HepG2 (cell line): ENCODE measurements around the gene EFNA2. TPM values are rescaled to one million over a fixed set of nuclear protein-coding genes. Genes with fewer than 3 reads are reported as not detected.
A peak's percentile ranks its signal among the peaks of the same experiment; 100 is the strongest.

ENCODE experiments used
- CREB1 ChIP-seq, 2 experiments: fragments of 450-650 bp in 1 of 2; IDR thresholded peaks; 2 replicates each; pipeline ENCODE4 v1.6.1; 2016 to 2017; ENCODE audit warnings: control low read depth in 1 of 2, mild to moderate bottlenecking in 1 of 2, missing compliant biosample characterization in 1 of 2, missing genetic modification characterization in 1 of 2
- GZF1 ChIP-seq: sonication (generic); formaldehyde crosslinking; IDR thresholded peaks from 2 replicates; pipeline ENCODE4 v1.5.1; 2020; ENCODE audit warnings: mild to moderate bottlenecking, missing genetic modification reagents
- KLF16 ChIP-seq, 2 experiments: sonication (generic) in 1 of 2; formaldehyde crosslinking in 1 of 2; IDR thresholded peaks; 2 replicates each; pipeline versions ENCODE4 v1.6.1 to v1.8.0; 2016 to 2023; ENCODE audit warnings: missing genetic modification reagents in 2 of 2, missing compliant biosample characterization in 1 of 2
- NFE2L2 ChIP-seq: fragments of 150-350 bp; IDR thresholded peaks from 2 replicates; pipeline ENCODE4 v1.6.1; 2014; ENCODE audit warnings: low read length
- PAWR ChIP-seq: sonication (generic); formaldehyde crosslinking; IDR thresholded peaks from 2 replicates; pipeline ENCODE4 v1.4.0; 2020; ENCODE audit warnings: missing genetic modification reagents, mild to moderate bottlenecking, borderline replicate concordance
- PHF21A ChIP-seq: sonication (generic); formaldehyde crosslinking; IDR thresholded peaks from 2 replicates; pipeline ENCODE4 v1.5.0; 2020; ENCODE audit warnings: mild to moderate bottlenecking, missing genetic modification reagents
- PPARG ChIP-seq: conservative IDR thresholded peaks from 2 replicates; pipeline ENCODE4 v1.6.1; 2016; ENCODE audit warnings: missing biosample characterization, missing genetic modification reagents
- PRDM15 ChIP-seq: sonication (generic); formaldehyde crosslinking; IDR thresholded peaks from 2 replicates; pipeline ENCODE4 v1.4.0; 2020; ENCODE audit warnings: missing genetic modification reagents
- PRPF4 ChIP-seq: fragments of 200-400 bp; formaldehyde crosslinking; IDR thresholded peaks from 2 replicates; pipeline ENCODE4 v1.6.1; 2016; ENCODE audit warnings: low read length, low read depth; ENCODE audit not compliant: poor library complexity, severe bottlenecking
- PTBP1 ChIP-seq: fragments of 200-400 bp; formaldehyde crosslinking; IDR thresholded peaks from 2 replicates; pipeline ENCODE4 v1.6.1; 2018; ENCODE audit warnings: low read length, low read depth; ENCODE audit not compliant: poor library complexity, severe bottlenecking
- SNRNP70 ChIP-seq: fragments of 200-400 bp; formaldehyde crosslinking; IDR thresholded peaks from 2 replicates; pipeline ENCODE4 v1.6.1; 2017; ENCODE audit warnings: mild to moderate bottlenecking, low read depth, low read length, moderate library complexity
- SRF ChIP-seq: IDR thresholded peaks from 2 replicates; pipeline ENCODE4 v1.6.1; 2011; ENCODE audit warnings: mild to moderate bottlenecking, low read depth, low read length, moderate library complexity
- TEAD2 ChIP-seq: sonication (generic); formaldehyde crosslinking; IDR thresholded peaks from 2 replicates; pipeline ENCODE4 v1.9.0; 2021; ENCODE audit warnings: missing genetic modification reagents
- U2AF2 ChIP-seq: fragments of 200-400 bp; formaldehyde crosslinking; IDR thresholded peaks from 2 replicates; pipeline ENCODE4 v1.6.1; 2017; ENCODE audit warnings: low read depth, mild to moderate bottlenecking, low read length
- ZFP41 ChIP-seq: sonication (generic); formaldehyde crosslinking; IDR thresholded peaks from 2 replicates; pipeline ENCODE4 v1.4.0; 2020; ENCODE audit warnings: mild to moderate bottlenecking, missing genetic modification reagents, borderline replicate concordance
- ZIK1 ChIP-seq: sonication (generic); formaldehyde crosslinking; IDR thresholded peaks from 2 replicates; pipeline ENCODE4 v1.5.0; 2020; ENCODE audit warnings: mild to moderate bottlenecking, low read depth, missing genetic modification reagents, borderline replicate concordance
- ZNF101 ChIP-seq: sonication (generic); formaldehyde crosslinking; IDR thresholded peaks from 2 replicates; pipeline ENCODE4 v1.4.0; 2020; ENCODE audit warnings: mild to moderate bottlenecking, low read depth, missing genetic modification reagents, borderline replicate concordance
- ZNF224 ChIP-seq: sonication (generic); formaldehyde crosslinking; IDR thresholded peaks from 2 replicates; pipeline ENCODE4 v1.5.0; 2020; ENCODE audit warnings: mild to moderate bottlenecking, missing genetic modification reagents
- ZNF253 ChIP-seq: sonication (generic); formaldehyde crosslinking; IDR thresholded peaks from 2 replicates; pipeline ENCODE4 v1.8.0; 2022; ENCODE audit warnings: mild to moderate bottlenecking, missing genetic modification reagents, borderline replicate concordance
- ZNF326 ChIP-seq: sonication (generic); formaldehyde crosslinking; IDR thresholded peaks from 2 replicates; pipeline ENCODE4 v1.4.0; 2020; ENCODE audit warnings: missing genetic modification reagents, borderline replicate concordance
- ZNF550 ChIP-seq: sonication (generic); formaldehyde crosslinking; IDR thresholded peaks from 2 replicates; pipeline ENCODE4 v1.4.0; 2020; ENCODE audit warnings: mild to moderate bottlenecking, missing genetic modification reagents, borderline replicate concordance
- ZNF556 ChIP-seq: sonication (generic); formaldehyde crosslinking; IDR thresholded peaks from 2 replicates; pipeline ENCODE4 v1.4.0; 2020; ENCODE audit warnings: mild to moderate bottlenecking, missing genetic modification reagents, borderline replicate concordance
- ZNF576 ChIP-seq: sonication (generic); formaldehyde crosslinking; IDR thresholded peaks from 2 replicates; pipeline ENCODE4 v1.4.0; 2020; ENCODE audit warnings: mild to moderate bottlenecking, missing genetic modification reagents
- ZNF883 ChIP-seq: sonication (generic); formaldehyde crosslinking; IDR thresholded peaks from 2 replicates; pipeline ENCODE4 v1.5.1; 2020; ENCODE audit warnings: mild to moderate bottlenecking, missing genetic modification reagents; ENCODE audit errors: not compliant biosample characterization
- polyA plus RNA-seq, 8 experiments: library from polyadenylated mRNA; depleted of rRNA in 3 of 8; stranded (reverse) in 7 of 8; unstranded in 1 of 8; fragments of >200 nt; fragmentation: Illumina TruSeq in 4 of 8; extraction: Trizol in 4 of 8; gene quantifications; 2 replicates each; pipeline versions ENCODE4 v1.2.1 to v1.2.3, GENCODE V29; 2011 to 2016; ENCODE audit warnings: low read depth in 4 of 8, missing spikeins in 1 of 8, mixed read lengths in 1 of 8; ENCODE audit not compliant: insufficient read depth in 1 of 8
- total RNA-seq, 5 experiments: library from RNA; depleted of rRNA; stranded (reverse); fragments of >200 nt; fragmentation: Illumina TruSeq; extraction: Trizol; gene quantifications; 2 replicates each; pipeline ENCODE4 v1.2.3, GENCODE V29; 2016; ENCODE audit warnings: low read depth in 1 of 5
- TF ChIP-seq, protein P1 (sequence below): sonication (generic); formaldehyde crosslinking; IDR thresholded peaks from 2 replicates; pipeline ENCODE4 v1.5.1; 2020; ENCODE audit warnings: missing genetic modification reagents, mild to moderate bottlenecking, borderline replicate concordance

EFNA2 gene
- total and polyA plus RNA-seq, 2 of the 13 experiments (the other 11 are each of a cell fraction or from before 2014, with no cell fraction given), result 6.0 to 9.9 TPM

GRCh38 chr19:1304197-1304924 is 18.7 kb downstream of the EFNA2 start (continued):
- peak; percentile 48; the same call in 1 of the 2 replicates for TF ChIP-seq CREB1 (IDR thresholded peaks at IDR 0.05)
- TF ChIP-seq CREB1 (CRISPR knock-in tag; IDR thresholded peaks at IDR 0.05), result no peak
- no peak for TF ChIP-seq PAWR (CRISPR knock-in tag)
- no peak for TF ChIP-seq ZFP41
- no peak for TF ChIP-seq PRPF4
- TF ChIP-seq ZIK1 (CRISPR knock-in tag), result no peak
- TF ChIP-seq SRF, result no peak
- TF ChIP-seq, protein P1, sequence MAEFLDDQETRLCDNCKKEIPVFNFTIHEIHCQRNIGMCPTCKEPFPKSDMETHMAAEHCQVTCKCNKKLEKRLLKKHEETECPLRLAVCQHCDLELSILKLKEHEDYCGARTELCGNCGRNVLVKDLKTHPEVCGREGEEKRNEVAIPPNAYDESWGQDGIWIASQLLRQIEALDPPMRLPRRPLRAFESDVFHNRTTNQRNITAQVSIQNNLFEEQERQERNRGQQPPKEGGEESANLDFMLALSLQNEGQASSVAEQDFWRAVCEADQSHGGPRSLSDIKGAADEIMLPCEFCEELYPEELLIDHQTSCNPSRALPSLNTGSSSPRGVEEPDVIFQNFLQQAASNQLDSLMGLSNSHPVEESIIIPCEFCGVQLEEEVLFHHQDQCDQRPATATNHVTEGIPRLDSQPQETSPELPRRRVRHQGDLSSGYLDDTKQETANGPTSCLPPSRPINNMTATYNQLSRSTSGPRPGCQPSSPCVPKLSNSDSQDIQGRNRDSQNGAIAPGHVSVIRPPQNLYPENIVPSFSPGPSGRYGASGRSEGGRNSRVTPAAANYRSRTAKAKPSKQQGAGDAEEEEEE (CRISPR knock-in tag), result no peak
- peak; percentile 47 for TF ChIP-seq ZNF883 (CRISPR knock-in tag)
- no peak for TF ChIP-seq NFE2L2
- TF ChIP-seq TEAD2 (CRISPR knock-in tag), result no peak
- no peak for TF ChIP-seq PRDM15 (CRISPR knock-in tag)
- TF ChIP-seq PHF21A, result peak; percentile 87
- no peak for TF ChIP-seq KLF16 (CRISPR knock-in tag; IDR thresholded peaks at IDR 0.05)
- no peak for TF ChIP-seq GZF1 (CRISPR knock-in tag)
- no peak for TF ChIP-seq ZNF326 (CRISPR knock-in tag)
- TF ChIP-seq ZNF556, result peak; percentile 47; the same call in 1 of the 2 replicates
- no peak for TF ChIP-seq PTBP1
- TF ChIP-seq PPARG, result peak; percentile 85
- TF ChIP-seq U2AF2, result no peak
- TF ChIP-seq ZNF224 (CRISPR knock-in tag), result no peak
- TF ChIP-seq ZNF253 (CRISPR knock-in tag), result no peak
- TF ChIP-seq ZNF550, result no peak
- no peak for TF ChIP-seq ZNF101
- TF ChIP-seq ZNF576 (CRISPR knock-in tag), result no peak
- TF ChIP-seq SNRNP70, result no peak
